Osteoblast (primary cell): Measurements from ENCODE around the gene RPL13A. TPM values are rescaled to one million over a fixed set of nuclear protein-coding genes. Genes with fewer than 3 reads are reported as not detected.

Source experiments
- DNase-seq: peaks from one replicate; pipeline ENCODE4 v3.0.0; 2011; ENCODE audit warnings: low spot score, mixed read lengths; ENCODE audit not compliant: insufficient read length; ENCODE audit errors: missing footprints
- H2AFZ ChIP-seq: 2 replicates; pipeline ENCODE4 v1.6.0; 2011; ENCODE audit warnings: mild to moderate bottlenecking, low read length
- H3K27ac ChIP-seq: 2 replicates; pipeline ENCODE4 v1.5.1; 2011; ENCODE audit warnings: mild to moderate bottlenecking, low read depth, low read length, moderate library complexity
- H3K27me3 ChIP-seq: 2 replicates; pipeline ENCODE4 v1.6.0; 2012; ENCODE audit warnings: mild to moderate bottlenecking, control low read depth, inconsistent platforms, low read length, moderate library complexity; ENCODE audit not compliant: insufficient read depth
- H3K36me3 ChIP-seq: 2 replicates; pipeline ENCODE4 v1.5.1; 2011; ENCODE audit warnings: mild to moderate bottlenecking, low read length, control low read depth, moderate library complexity; ENCODE audit not compliant: insufficient read depth
- H3K4me1 ChIP-seq: 2 replicates; pipeline ENCODE4 v1.5.1; 2011; ENCODE audit warnings: mild to moderate bottlenecking, low read length, control low read depth, moderate library complexity; ENCODE audit not compliant: insufficient read depth
- H3K4me2 ChIP-seq: 2 replicates; pipeline ENCODE4 v1.6.0; 2011; ENCODE audit warnings: mild to moderate bottlenecking, low read length; ENCODE audit not compliant: insufficient read depth
- H3K4me3 ChIP-seq: fragments of 200-600 bp; sonication (generic); 3 replicates; pipeline ENCODE4 v1.5.1; 2012; ENCODE audit warnings: mild to moderate bottlenecking, low read length, inconsistent platforms; ENCODE audit not compliant: insufficient read depth
- H3K79me2 ChIP-seq: 2 replicates; pipeline ENCODE4 v1.6.0; 2012; ENCODE audit warnings: mild to moderate bottlenecking, low read length, control low read depth, inconsistent platforms; ENCODE audit not compliant: insufficient read depth
- H3K9me3 ChIP-seq: 2 replicates; pipeline ENCODE4 v1.5.1; 2011; ENCODE audit warnings: low read depth, low read length, control low read depth
- H4K20me1 ChIP-seq: 2 replicates; pipeline ENCODE4 v1.6.0; 2012; ENCODE audit warnings: mild to moderate bottlenecking, low read length, control low read depth; ENCODE audit not compliant: insufficient read depth
- total RNA-seq: library from RNA; depleted of rRNA; stranded (reverse); fragments of >200 nt; gene quantifications from 2 replicates; pipeline ENCODE4 v1.2.3, GENCODE V29; 2012
- TF ChIP-seq, protein P1 (sequence below): IDR thresholded peaks from 2 replicates; pipeline ENCODE4 v1.5.1; 2011; ENCODE audit warnings: mild to moderate bottlenecking, low read depth, low read length, moderate library complexity; ENCODE audit errors: extremely low read depth

Gene RPL13A
- total RNA-seq, 1 donor: 2,185 TPM

DNA sequence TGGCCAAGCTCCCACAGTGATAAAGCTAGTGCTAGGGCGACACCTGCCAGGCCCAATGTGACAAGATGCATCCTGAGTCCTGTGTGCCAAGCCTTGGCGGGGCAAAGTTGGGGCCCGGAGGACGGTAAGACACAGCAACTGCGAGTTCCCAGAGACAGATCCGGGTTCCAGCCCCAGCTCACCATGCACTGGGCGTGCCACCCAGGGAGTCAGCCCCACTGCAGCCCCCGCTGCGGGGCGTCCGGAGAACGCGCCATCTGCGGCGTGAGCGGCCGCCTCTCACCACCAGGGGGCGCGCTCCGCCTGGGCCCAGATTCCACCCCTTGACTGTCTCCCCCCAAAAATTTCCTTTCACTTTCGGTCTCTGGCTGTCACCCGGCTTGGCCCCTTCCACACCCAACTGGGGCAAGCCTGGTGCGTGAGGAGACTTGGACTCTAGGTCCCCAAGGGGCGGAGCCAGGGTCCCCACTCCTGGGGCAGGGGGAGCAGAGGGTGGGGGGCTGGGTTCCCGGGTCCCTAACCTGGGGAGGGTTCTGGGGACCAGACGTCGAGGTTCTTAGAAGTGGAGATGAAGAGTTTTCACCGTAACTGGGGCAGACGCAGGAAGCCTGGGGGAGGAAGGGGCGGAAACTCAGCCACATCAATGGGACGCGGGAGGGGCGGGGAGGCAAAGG, 13.4 kb upstream of the RPL13A start, which contains the start of gene FLT3LG:
Gene FLT3LG, plus strand, starts transcription at position 348 of the 674 bp plus-strand sequence. CDS start 425 bp downstream, outside the sequence.
- H3K27ac ChIP-seq: no peak within 1 kb of the TSS
- no peaks in the 10 kb centered on the region for H4K20me1 ChIP-seq
- H3K4me1 ChIP-seq: peaks cover 6% of the 10 kb centered on the region
- no peaks in the 10 kb centered on the region for H3K79me2 ChIP-seq
- H3K4me3 ChIP-seq: peak within 1 kb of the TSS; percentile 92
- peak; percentile 100 for DNase-seq
- TF ChIP-seq, protein P1, sequence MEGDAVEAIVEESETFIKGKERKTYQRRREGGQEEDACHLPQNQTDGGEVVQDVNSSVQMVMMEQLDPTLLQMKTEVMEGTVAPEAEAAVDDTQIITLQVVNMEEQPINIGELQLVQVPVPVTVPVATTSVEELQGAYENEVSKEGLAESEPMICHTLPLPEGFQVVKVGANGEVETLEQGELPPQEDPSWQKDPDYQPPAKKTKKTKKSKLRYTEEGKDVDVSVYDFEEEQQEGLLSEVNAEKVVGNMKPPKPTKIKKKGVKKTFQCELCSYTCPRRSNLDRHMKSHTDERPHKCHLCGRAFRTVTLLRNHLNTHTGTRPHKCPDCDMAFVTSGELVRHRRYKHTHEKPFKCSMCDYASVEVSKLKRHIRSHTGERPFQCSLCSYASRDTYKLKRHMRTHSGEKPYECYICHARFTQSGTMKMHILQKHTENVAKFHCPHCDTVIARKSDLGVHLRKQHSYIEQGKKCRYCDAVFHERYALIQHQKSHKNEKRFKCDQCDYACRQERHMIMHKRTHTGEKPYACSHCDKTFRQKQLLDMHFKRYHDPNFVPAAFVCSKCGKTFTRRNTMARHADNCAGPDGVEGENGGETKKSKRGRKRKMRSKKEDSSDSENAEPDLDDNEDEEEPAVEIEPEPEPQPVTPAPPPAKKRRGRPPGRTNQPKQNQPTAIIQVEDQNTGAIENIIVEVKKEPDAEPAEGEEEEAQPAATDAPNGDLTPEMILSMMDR: peak; percentile 93
- H3K9me3 ChIP-seq: no peaks in the 10 kb centered on the region
- peak within 1 kb of the TSS; percentile 93 for H3K4me2 ChIP-seq
- no peaks in the 10 kb centered on the region for H3K27me3 ChIP-seq
- H2AFZ ChIP-seq: peak within 1 kb of the TSS; percentile 91
- H3K36me3 ChIP-seq: no peaks in the 10 kb centered on the region

GRCh38 chr19:49474542-49474924, 12.9 kb upstream of the RPL13A start:
- H3K9me3 ChIP-seq: no peaks in the 10 kb centered on the region
- peak overlapping the region; percentile 92 for H3K4me3 ChIP-seq
- TF ChIP-seq, protein P1: no peak
- no peaks in the 10 kb centered on the region for H3K36me3 ChIP-seq
- H3K4me1 ChIP-seq: peaks cover 6% of the 10 kb centered on the region
- H3K27ac ChIP-seq: no peak overlapping the region
- no peaks in the 10 kb centered on the region for H4K20me1 ChIP-seq
- H3K4me2 ChIP-seq: peak overlapping the region; percentile 93
- DNase-seq: no peak
- H3K79me2 ChIP-seq: no peaks in the 10 kb centered on the region
- H3K27me3 ChIP-seq: no peaks in the 10 kb centered on the region
- H2AFZ ChIP-seq: peak overlapping the region; percentile 65

DNA sequence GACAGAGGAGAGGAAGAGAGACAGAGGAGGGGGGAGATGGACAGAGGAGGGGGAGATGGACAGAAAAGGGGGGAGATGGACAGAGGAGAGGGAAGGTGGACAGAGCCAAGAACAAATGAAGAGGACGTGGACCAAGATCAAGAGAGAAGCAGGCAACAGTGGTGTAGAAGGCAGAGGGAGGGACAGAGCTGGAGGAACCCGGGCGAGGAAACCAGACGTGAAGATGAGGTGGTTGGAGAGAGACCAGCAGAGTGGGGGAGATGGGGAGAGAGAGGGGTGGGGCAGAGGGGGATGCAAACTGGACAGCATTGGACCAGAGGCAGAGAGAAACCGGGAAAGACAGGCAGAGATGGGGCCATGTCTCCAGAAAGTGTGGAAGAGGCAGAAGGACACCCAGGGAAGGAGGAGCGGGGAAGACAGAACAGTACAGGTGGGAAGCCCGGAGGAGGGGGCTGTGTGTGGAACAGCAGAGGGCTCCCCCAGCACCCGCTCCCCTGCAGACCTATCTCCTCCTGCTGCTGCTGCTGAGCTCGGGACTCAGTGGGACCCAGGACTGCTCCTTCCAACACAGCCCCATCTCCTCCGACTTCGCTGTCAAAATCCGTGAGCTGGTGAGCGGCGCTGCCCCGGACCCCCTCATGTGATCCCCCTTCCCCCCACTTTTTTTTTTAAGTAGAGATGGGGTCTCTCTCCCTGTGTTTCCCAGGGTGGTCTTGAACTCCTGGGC, 12.1 kb upstream of the RPL13A start:
- peak overlapping the region; percentile 93 for H3K4me2 ChIP-seq

More for the DNA sequence above, 12.1 kb upstream of the RPL13A start:
- Histone ChIP-seq H3K27me3 (no peaks in the 10 kb centered on the region), H3K36me3 (no peaks in the 10 kb centered on the region), H3K79me2 (no peaks in the 10 kb centered on the region), H4K20me1 (no peaks in the 10 kb centered on the region), H3K27ac (no peak overlapping the region), H3K9me3 (no peaks in the 10 kb centered on the region), H3K4me1 (peaks cover 6% of the 10 kb centered on the region), H2AFZ (no peak overlapping the region), H3K4me3 (peak overlapping the region; percentile 92)
- TF ChIP-seq, protein P1: no peak
- DNase-seq: peak; percentile 86
